Fibroblast of the conjunctiva (primary cell): ENCODE measurements around the gene NT5C2.
A peak's percentile ranks its signal among the peaks of the same experiment; 100 is the strongest.
"Not testable (repeated sequence)": the region's sequence is repeated elsewhere in the genome, so short reads cannot be mapped to it uniquely, and the experiment has no call there.

Experiments used
- DNase-seq: peaks from one replicate; pipeline ENCODE4 v3.0.0-alpha.2; 2010; ENCODE audit warnings: low read depth

Gene NT5C2

GRCh38 chr10:103199488-103199887, 6.4 kb upstream of the NT5C2 start:
- DNase-seq = no peak

- no peak for DNase-seq
These were observed 5.6 kb upstream of the NT5C2 start for GRCh38 chr10:103198648-103199047.

- no peak for DNase-seq
These were observed 4.8 kb upstream of the NT5C2 start for GRCh38 chr10:103197903-103198302.

GRCh38 chr10:103197174-103197573, 4.1 kb upstream of the NT5C2 start:
- DNase-seq = no peak

- DNase-seq = no peak
These were observed 3.4 kb upstream of the NT5C2 start for GRCh38 chr10:103196516-103196915.

GRCh38 chr10:103193820-103194529, 903 bp upstream of the NT5C2 start:
- peak; percentile 17 for DNase-seq

GRCh38 chr10:103192451-103193106, 493 bp downstream of the NT5C2 start:
- peak; percentile 45 for DNase-seq

GRCh38 chr10:103192089-103192450, 1.0 kb downstream of the NT5C2 start:
- no peak for DNase-seq

- not testable (repeated sequence) for DNase-seq
These were observed 1.9 kb downstream of the NT5C2 start for GRCh38 chr10:103191198-103191597.

GRCh38 chr10:103188853-103189252, 4.2 kb downstream of the NT5C2 start:
- no peak for DNase-seq

- DNase-seq = no peak
These were observed 6.9 kb downstream of the NT5C2 start for GRCh38 chr10:103186128-103186527.

- DNase-seq = no peak
These were observed 8.5 kb downstream of the NT5C2 start for GRCh38 chr10:103184615-103185014.

- DNase-seq = not testable (repeated sequence)
These were observed 9.1 kb downstream of the NT5C2 start for GRCh38 chr10:103183991-103184451.

GRCh38 chr10:103181244-103181643, 11.8 kb downstream of the NT5C2 start:
- DNase-seq = no peak

GRCh38 chr10:103180491-103180890, 12.6 kb downstream of the NT5C2 start:
- DNase-seq = no peak

GRCh38 chr10:103177123-103177522, 15.9 kb downstream of the NT5C2 start:
- no peak for DNase-seq

GRCh38 chr10:103175580-103176285, 17.3 kb downstream of the NT5C2 start:
- DNase-seq = no peak

- DNase-seq = not testable (repeated sequence)
These were observed 18.7 kb downstream of the NT5C2 start for GRCh38 chr10:103174324-103174723.

GRCh38 chr10:103171278-103171677, 21.8 kb downstream of the NT5C2 start:
- no peak for DNase-seq

- no peak for DNase-seq
These were observed 24.6 kb downstream of the NT5C2 start for GRCh38 chr10:103168438-103168837.

- DNase-seq = not testable (repeated sequence)
These were observed 25.5 kb downstream of the NT5C2 start for GRCh38 chr10:103167554-103167953.

GRCh38 chr10:103166523-103166922, 26.5 kb downstream of the NT5C2 start:
- no peak for DNase-seq
